ENCODE results near the gene TYW3.

TYW3 gene

DNA sequence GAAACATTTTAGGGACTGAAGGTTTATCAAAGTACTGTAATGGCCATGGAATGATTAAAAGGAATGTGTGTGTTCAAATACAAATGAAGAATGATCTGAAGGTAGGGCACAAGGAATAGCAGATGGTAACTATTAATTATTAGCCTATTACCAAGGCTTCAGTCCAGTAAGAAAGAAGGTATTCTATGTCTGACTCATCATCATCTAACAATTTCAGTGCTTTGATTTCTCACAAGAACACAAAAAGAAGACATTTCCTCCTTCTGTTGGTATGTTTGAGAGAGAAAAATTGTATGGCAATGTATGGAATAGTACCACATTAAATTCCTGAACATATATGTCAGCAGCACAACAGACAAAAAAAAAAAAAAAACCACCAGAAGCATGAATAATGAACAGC is 57.5 kb downstream of the TYW3 start:
- DNase-seq (ENCODE audit: low read depth in 2 of 3, low spot score in 1 of 3) = no peak

DNA sequence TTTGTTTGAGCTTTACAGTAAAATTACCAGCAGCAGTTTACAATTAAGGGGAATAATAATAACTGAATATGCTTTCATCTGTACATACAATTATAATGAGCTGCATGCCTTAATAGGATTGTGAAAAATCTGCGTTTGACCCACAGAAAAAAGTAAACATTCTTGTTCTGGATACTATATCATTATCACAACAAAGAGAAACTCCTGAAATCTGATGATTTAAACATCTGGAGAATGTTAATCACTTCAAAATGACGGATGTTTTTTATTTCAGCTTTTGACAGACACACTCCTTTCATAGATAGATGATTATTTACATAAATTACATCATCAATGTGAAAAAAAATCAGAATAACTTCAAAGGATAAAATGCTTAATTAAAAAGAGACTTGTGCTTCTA is 58.5 kb downstream of the TYW3 start:
- no peak for DNase-seq (ENCODE audit: low read depth in 2 of 3, low spot score in 1 of 3)

DNA sequence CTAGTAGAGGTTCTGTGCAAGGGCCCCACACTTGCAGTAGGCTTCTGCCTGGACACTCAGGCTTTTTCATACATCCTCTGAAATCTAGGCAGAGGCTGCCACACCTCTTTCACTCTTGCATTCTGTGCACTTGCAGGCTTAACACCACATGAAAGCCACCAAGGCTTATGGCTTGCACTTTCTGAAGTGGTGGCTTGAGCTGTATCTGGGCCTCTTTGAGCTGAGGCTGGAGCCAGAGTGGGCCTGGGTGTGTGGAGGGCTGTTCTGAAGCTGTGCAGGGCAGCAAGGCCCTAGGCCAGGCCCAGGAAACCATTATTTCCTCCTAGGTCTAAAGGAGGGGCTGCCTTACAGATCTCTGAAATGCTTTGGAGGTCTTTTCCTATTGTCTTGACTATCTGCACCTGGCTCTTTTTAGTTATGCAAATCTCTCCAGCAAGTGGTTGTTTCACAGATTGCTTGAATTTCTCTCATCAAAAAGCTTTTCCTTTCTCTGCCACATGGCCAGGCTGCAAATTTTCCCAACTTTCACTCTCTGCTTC is 66.2 kb downstream of the TYW3 start:
- DNase-seq (ENCODE audit: low read depth in 2 of 3, low spot score in 1 of 3) = no peak

DNA sequence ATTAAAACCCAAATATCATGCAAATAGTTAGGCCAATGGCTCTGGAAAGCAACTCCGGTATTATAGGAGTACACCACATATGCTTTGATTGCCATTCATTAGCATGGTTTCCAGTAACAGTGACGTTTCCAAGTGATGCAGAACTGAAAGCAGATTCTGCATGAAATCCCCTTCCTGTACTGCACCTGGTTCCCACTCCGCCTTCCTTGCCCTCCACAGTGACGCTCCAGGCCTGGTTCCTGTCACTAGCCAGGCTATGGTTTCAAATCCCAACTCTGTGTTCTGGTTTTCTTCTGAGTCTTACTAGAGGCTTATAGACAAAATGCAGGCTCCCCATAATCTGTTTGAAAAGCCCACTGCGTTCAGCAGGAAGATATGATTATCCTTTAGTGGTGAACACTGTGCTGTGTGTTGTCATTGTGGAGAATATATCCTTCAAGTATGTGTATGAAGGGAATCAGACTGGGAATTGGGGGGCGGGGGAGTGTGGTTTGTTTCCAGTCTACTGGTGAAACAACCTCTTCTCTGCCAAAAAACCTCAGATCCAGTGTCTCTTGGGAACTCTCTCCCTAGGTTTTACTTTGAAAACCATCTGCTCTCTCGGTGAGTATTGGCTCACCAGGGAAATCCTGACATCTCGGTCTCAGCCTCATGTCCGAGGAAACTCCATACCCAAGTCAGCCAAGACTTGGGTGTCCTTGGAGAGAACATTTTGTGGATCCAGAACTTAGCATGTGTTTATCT is 78.7 kb downstream of the TYW3 start:
- DNase-seq (ENCODE audit: low read depth in 2 of 3, low spot score in 1 of 3) = no peak

DNA sequence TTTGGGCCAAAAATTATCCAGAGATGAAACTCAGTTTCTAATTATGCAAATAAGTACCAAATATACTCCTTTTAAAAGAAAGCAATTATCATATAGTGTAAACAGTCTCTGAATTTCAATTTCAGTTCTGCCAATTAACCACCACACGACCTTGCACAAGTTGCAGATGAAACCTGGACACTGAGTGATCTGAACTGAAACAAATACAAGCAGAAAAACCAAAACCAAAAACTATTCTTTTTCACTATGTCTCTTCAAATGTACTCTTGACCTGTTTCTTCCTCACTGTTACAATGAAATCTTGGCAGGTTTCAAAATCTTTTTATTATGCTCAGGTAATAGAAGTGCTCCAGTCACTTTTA is 79.2 kb downstream of the TYW3 start:
- DNase-seq (ENCODE audit: low read depth in 2 of 3, low spot score in 1 of 3) = no peak

All from stimulated activated CD4-positive, alpha-beta T cell treated with anti-CD3 and anti-CD28 coated beads, Interleukin-12 subunit alpha, Interleukin-12 subunit beta, amount 100 ng/mL, for 48 hours (primary cell).